Jurkat, Clone E6-1 (cell line): ENCODE results near the gene MEAK7.

Source experiments
- DNase-seq: peaks from one replicate; pipeline ENCODE4 v3.0.0-alpha.2; 2011; ENCODE audit warnings: low read depth, low spot score
- H3K4me3 ChIP-seq: 2 replicates; pipeline ENCODE4 v1.5.1; 2011; ENCODE audit warnings: mild to moderate bottlenecking, low read length, control low read depth, moderate library complexity

The MEAK7 gene

DNA sequence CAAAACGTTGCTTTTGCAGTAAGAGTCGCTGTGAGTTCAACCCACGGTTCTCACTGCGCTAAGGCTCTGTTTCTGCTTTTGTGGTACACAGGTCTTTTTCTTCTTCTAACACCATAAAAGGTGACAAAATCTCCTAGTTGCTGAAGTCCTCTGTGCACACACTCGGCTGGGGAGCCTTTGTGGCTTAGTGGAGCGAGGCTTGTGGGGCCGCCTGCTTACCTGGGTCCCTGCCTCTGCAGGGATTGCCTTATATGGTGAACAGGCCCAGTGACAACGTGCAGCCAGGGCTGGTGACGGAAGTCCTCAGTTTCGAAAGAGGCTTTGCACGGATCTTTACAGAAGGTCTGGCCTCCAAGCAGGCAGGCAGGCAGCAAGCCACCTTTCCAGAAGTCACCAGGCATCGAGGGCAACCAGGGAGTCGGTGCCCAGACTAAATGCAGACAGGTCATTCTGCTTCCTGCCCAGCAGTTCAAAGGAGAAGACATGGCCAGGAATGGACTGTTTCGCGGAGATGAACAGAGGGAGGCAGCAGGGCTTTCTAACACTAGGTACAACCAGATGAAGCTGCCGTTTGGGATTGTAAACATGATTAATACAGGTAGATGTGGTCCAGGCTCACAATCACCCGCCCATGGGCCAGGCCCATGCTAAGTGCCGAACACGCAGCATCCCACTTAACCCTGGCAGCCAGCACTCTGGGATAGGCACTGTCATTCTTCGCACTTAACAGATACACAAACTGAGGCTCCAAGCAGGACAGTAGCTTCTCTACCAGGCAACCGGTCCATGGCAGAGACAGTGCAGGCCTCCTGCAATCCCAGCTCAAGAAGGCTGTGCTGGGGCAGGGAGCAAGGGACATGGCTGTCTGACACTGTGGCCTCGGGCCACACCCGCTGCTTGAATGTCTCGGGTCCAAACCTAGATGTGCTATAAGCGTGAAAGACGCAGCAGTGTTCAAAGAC, 10.7 kb upstream of the MEAK7 start:
- peak overlapping the region; percentile 15 for H3K4me3 ChIP-seq
- peak; percentile 94 for DNase-seq

- H3K4me3 ChIP-seq: peak overlapping the region; percentile 15
- DNase-seq: no peak
Measured at GRCh38 chr16:84514295-84514873, 9.9 kb upstream of the MEAK7 start.

- no peak overlapping the region for H3K4me3 ChIP-seq
- DNase-seq: no peak
Measured at GRCh38 chr16:84513666-84514065, 9.2 kb upstream of the MEAK7 start.

DNA sequence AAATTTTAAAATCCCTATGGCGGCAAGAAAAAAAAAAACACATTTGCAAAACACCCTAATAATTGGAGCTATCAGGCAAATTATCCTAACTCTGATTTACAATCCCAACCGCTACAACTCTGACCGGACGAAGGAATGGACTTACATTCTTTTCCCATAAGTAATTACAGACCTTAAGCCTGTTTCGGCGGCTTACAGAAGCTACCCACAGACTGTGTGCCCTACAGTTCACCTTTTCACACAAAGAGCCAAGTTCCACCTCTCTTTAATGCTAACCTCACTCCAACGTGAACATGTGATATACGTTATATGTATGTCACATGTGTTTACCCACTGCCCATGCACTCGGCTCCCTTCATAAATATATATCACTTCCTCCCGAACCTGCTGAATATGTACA, 8.7 kb upstream of the MEAK7 start:
- no peak overlapping the region for H3K4me3 ChIP-seq
- no peak for DNase-seq

DNA sequence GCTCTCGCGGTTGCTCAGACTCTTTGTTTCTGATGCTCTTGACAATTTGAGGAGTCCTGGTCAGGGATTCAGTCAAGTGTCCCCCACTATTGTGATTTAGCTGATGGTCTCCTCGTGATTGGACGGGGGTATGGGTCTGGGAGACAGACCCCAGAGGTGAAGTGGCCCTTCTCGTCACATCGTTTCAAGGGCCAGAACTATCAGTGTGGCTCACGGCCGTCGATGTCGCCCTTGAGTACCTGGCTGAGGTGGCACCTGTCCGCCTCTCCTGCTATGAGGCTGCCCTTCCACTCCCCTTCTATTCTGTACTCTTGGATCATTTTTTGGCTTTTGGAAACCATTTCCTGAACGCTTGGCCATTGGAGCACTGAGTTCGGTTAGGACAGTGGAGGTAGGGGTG, 7.4 kb upstream of the MEAK7 start:
- DNase-seq: no peak

GRCh38 chr16:84511180-84511800, 6.8 kb upstream of the MEAK7 start:
- DNase-seq: peak; percentile 75
- H3K4me3 ChIP-seq: no peak overlapping the region

More for the DNA sequence above, 7.4 kb upstream of the MEAK7 start:
- H3K4me3 ChIP-seq: no peak overlapping the region

- H3K4me3 ChIP-seq: no peak overlapping the region
- DNase-seq: no peak
Measured at GRCh38 chr16:84509032-84509950, 4.8 kb upstream of the MEAK7 start.

DNA sequence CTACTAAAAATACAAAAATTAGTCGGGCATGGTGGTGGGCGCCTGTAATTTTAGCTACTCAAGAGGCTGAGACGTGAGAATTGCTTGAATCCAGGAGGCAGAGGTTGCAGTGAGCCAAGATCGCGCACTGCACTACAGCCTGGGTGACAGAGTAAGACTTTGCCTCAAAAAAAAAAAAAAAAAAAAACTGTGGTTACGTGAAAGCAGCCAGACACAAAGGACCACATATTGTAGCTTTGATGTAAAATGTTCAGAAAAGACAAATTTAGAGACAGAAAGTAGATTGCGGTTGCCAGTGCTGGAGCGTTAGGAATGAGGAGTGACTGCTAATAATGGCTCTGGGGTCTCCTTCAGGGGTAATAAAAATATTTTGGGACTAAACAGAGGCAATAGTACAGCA, 4.0 kb upstream of the MEAK7 start:
- peak; percentile 65 for DNase-seq
- no peak overlapping the region for H3K4me3 ChIP-seq

- no peak overlapping the region for H3K4me3 ChIP-seq
- no peak for DNase-seq
Measured at GRCh38 chr16:84507011-84507982, 2.8 kb upstream of the MEAK7 start.

DNA sequence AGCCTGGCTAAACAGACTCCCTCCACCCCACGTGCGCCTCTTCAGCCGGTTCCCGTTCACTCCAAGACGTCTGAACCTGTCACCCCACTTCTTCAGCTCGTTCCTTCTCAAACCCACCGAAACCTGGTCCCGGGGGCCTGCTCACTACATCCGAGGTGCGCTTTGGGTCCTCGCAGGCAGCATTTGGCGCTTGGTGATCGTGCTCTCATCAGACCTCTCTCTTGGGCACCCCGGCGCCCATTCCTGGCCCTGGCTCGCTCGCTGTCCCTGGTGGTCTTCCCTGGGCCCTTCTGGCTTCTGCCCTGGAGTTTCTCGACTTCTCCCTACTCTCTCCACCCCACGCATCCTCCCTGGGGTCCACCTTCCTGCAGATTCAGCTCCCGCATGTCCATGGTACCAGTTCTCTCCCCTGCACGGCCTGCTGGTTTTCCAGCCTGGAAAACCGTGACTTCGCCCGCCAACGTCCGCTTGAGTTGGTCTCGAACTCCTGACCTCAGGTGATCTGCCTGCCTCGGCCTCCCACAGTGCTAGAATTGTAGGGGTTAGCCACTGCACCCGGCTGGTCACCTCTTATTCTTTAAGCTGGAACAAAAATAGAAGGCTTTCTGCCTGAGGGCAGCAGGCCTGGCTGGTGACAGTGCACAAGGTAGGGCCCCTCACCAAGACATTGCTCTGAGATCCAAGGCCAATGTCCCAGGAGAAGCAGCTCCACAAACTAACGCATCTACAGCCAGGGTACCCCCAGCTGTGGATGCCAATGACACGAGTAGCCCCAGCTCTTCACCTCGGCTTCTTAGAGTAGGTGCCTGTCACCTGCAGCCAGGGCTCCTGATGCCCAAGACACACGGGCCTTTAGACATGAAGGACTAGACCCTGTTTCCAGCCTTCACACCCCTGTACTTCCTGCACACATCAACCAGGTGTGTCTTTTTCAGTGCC, 1.1 kb upstream of the MEAK7 start:
- no peak for DNase-seq

GRCh38 chr16:84503751-84504395, 586 bp downstream of the MEAK7 start:
- H3K4me3 ChIP-seq: peak overlapping the region; percentile 74
- no peak for DNase-seq

More for the DNA sequence above, 1.1 kb upstream of the MEAK7 start:
- peak overlapping the region; percentile 74 for H3K4me3 ChIP-seq

GRCh38 chr16:84502581-84502980, 1.9 kb downstream of the MEAK7 start:
- no peak for DNase-seq
- no peak overlapping the region for H3K4me3 ChIP-seq

GRCh38 chr16:84502075-84502474, 2.4 kb downstream of the MEAK7 start:
- DNase-seq: no peak
- no peak overlapping the region for H3K4me3 ChIP-seq

GRCh38 chr16:84501077-84501735, 3.3 kb downstream of the MEAK7 start:
- no peak for DNase-seq
- no peak overlapping the region for H3K4me3 ChIP-seq

GRCh38 chr16:84500531-84500930, 3.9 kb downstream of the MEAK7 start:
- no peak overlapping the region for H3K4me3 ChIP-seq
- no peak for DNase-seq

DNA sequence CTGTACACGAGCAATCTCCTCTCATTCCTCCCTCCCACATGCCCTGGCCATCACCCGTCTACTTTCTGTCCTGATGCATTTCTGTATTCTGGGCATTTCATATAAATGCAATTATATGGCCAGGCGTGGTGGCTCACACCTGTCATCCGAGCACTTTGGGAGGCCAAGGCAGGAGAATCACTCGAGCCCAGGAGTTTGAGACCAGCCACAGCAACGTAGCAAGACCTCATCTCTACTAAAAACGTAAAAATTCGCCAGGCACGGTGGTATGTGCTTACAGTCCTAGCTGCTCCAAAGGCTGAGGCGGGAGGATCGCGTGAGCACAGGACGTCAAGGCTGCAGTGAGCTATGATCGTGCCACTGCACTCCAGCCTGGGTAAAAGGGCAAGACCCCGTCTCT, 4.8 kb downstream of the MEAK7 start:
- H3K4me3 ChIP-seq: no peak overlapping the region
- DNase-seq: no peak
